Uterus (tissue), 2 donors: ENCODE results near the gene INAVA.

Source experiments
- POLR2A ChIP-seq, 2 donors: fragments of 450-650 bp; IDR thresholded peaks; one replicate each; pipeline ENCODE4 v1.6.1; 2016; ENCODE audit warnings: antibody characterized with exemption in 2 of 2, mild to moderate bottlenecking in 1 of 2, moderate library complexity in 1 of 2
- TF ChIP-seq, protein P1 (sequence below), 4 experiments: fragments of 200-600 bp in 2 of 4; fragments of 450-650 bp in 2 of 4; sonication (generic) in 2 of 4; IDR thresholded peaks; one replicate each; pipeline ENCODE4 v1.5.1; 2016 to 2019; ENCODE audit warnings: antibody characterized with exemption in 4 of 4, mild to moderate bottlenecking in 2 of 4, moderate library complexity in 1 of 4

DNA sequence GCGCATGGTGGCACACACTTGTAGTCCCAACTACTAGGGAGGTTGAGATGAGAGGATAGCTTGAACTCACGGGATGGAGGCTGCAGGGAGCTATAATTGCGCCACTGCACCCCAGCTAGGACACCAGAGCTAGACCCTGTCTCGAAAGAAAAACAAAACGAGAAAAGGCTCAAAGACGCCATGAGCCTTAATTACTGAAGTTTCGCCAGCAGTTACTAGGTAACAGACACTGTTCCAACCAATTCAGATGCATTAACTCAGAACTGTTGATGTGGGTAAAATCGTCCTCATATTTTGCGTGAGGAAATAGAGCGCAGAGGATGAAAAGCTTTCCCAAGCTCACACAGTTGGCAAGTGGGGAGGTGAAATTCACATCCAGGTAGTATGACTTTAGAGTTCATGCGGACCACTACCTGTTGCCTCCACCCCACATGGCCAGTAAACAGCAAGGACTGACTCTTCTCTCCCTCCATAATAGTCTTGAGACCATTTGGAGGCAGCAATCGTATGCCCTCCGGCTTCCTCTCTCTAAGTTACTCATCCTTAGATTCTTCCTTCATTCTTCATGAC is 40.1 kb downstream of the INAVA start:
- TF ChIP-seq, protein P1, sequence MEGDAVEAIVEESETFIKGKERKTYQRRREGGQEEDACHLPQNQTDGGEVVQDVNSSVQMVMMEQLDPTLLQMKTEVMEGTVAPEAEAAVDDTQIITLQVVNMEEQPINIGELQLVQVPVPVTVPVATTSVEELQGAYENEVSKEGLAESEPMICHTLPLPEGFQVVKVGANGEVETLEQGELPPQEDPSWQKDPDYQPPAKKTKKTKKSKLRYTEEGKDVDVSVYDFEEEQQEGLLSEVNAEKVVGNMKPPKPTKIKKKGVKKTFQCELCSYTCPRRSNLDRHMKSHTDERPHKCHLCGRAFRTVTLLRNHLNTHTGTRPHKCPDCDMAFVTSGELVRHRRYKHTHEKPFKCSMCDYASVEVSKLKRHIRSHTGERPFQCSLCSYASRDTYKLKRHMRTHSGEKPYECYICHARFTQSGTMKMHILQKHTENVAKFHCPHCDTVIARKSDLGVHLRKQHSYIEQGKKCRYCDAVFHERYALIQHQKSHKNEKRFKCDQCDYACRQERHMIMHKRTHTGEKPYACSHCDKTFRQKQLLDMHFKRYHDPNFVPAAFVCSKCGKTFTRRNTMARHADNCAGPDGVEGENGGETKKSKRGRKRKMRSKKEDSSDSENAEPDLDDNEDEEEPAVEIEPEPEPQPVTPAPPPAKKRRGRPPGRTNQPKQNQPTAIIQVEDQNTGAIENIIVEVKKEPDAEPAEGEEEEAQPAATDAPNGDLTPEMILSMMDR (IDR thresholded peaks at IDR 0.05), result no peak
- TF ChIP-seq POLR2A (IDR thresholded peaks at IDR 0.05), result no peak
